ENCODE data around the gene OGFR.

- no peak for TF ChIP-seq POLR2A (IDR thresholded peaks at IDR 0.05)
- TF ChIP-seq CTCF (IDR thresholded peaks at IDR 0.05), result no peak
These were observed 49.7 kb upstream of the OGFR start for GRCh38 chr20:62754991-62755356.

All from vagina (tissue), 2 donors.